Spleen (tissue), 11 donors: ENCODE data around the gene HS6ST2. TPM values are rescaled to one million over a fixed set of nuclear protein-coding genes. Genes with fewer than 3 reads are reported as not detected.

Experiments used
- DNase-seq: peaks from one replicate; pipeline ENCODE4 v3.0.0-alpha.2; 2020
- H3K27ac ChIP-seq, 8 donors: fragments of 200-600 bp; sonication (generic) in 7 of 8; 1 replicate in 4 of 8; 2 replicates in 4 of 8; pipeline versions ENCODE4 v1.5.0 to v1.8.0; 2016 to 2021; ENCODE audit warnings: inconsistent platforms in 4 of 8, mild to moderate bottlenecking in 4 of 8, moderate library complexity in 1 of 8
- H3K27me3 ChIP-seq, 7 donors: fragments of 200-600 bp; sonication (generic) in 6 of 7; replicated peaks in 1 of 7; 1 replicate in 4 of 7; 2 replicates in 3 of 7; pipeline versions ENCODE4 v1.5.0 to v1.8.0; 2016 to 2021; ENCODE audit warnings: inconsistent platforms in 3 of 7, mild to moderate bottlenecking in 1 of 7
- H3K36me3 ChIP-seq, 6 donors: fragments of 200-600 bp; sonication (generic) in 5 of 6; 1 replicate in 4 of 6; 2 replicates in 2 of 6; pipeline versions ENCODE4 v1.5.0 to v1.8.0; 2016 to 2021; ENCODE audit warnings: inconsistent platforms in 2 of 6
- H3K4me1 ChIP-seq, 6 donors: fragments of 200-600 bp; sonication (generic) in 5 of 6; 1 replicate in 3 of 6; 2 replicates in 3 of 6; pipeline versions ENCODE4 v1.5.0 to v1.8.0; 2016 to 2021; ENCODE audit warnings: inconsistent platforms in 3 of 6
- H3K4me3 ChIP-seq, 8 donors: fragments of 200-600 bp; sonication (generic) in 7 of 8; 1 replicate in 4 of 8; 2 replicates in 4 of 8; pipeline versions ENCODE4 v1.5.0 to v1.8.0; 2016 to 2021; ENCODE audit warnings: inconsistent platforms in 4 of 8, mild to moderate bottlenecking in 4 of 8, moderate library complexity in 2 of 8
- H3K9me3 ChIP-seq, 8 donors: fragments of 200-600 bp; sonication (generic) in 7 of 8; 1 replicate in 4 of 8; 2 replicates in 4 of 8; pipeline versions ENCODE4 v1.5.0 to v1.8.0; 2016 to 2021; ENCODE audit warnings: inconsistent platforms in 4 of 8
- CTCF ChIP-seq, 11 experiments: fragments of 200-600 bp in 7 of 11; fragments of 450-650 bp in 4 of 11; sonication (generic) in 4 of 11; IDR thresholded peaks in 8 of 11; conservative IDR thresholded peaks in 3 of 11; 1 replicate in 7 of 11; 2 replicates in 4 of 11; pipeline versions ENCODE4 v1.4.0 to v1.8.0; 2016 to 2021; ENCODE audit warnings: antibody characterized with exemption in 11 of 11, inconsistent platforms in 4 of 11, mild to moderate bottlenecking in 1 of 11
- POLR2A ChIP-seq, 3 donors: fragments of 450-650 bp; IDR thresholded peaks; one replicate each; pipeline ENCODE4 v1.5.1; 2017; ENCODE audit warnings: antibody characterized with exemption in 3 of 3, mild to moderate bottlenecking in 1 of 3
- POLR2AphosphoS5 ChIP-seq, 3 donors: sonication (generic); formaldehyde crosslinking; IDR thresholded peaks; one replicate each; pipeline ENCODE4 v1.5.1; 2017; ENCODE audit warnings: antibody characterized with exemption in 3 of 3
- WGBS, 5 donors: extraction: QIAGEN DNeasy Blood & Tissue Kit in 3 of 5; methylation state at CpG; one replicate each; pipeline versions ENCODE4 v1.1.5 to v1.1.7; 2013 to 2018; 5-methylcytosine and 5-hydroxymethylcytosine counted together
- intact Hi-C: fragments of 100-400 bp; cut with DNase I; formaldehyde crosslinking; loops from one replicate; pipeline ENCODE4 v1.15.0; 2023; ENCODE audit warnings: low total_unique reads
- polyA plus RNA-seq, 3 donors: library from polyadenylated mRNA; stranded (reverse); fragments of 200-250 nt; gene quantifications; one replicate each; pipeline ENCODE4 v1.2.1, GENCODE V29; 2013
- total RNA-seq, 7 donors: library from RNA; depleted of rRNA in 3 of 7; stranded (reverse); fragments of >200 nt in 3 of 7; fragmentation: NEBNext Ultra II Directional in 4 of 7; extraction: Animal tissue kit (Norgen Biotek cat#: 25700) in 4 of 7; gene quantifications; one replicate each; pipeline versions ENCODE4 v1.1.0 to v1.2.1, GENCODE V29; 2016 to 2021
- donor health status: healthy with polysubstance abuse.
- donor health status: DM: no; HTN: no; CAD: no; lungs with moderate emphysema.
- donor health status: DM: no; HTN: no; CAD: no.
- donor health status: Bipolar disorder and iron deficiency.
- donor health status: healthy.
- donor health status: DM: no; HTN: no; CAD: no.
- donor health status: DM: yes; HTN: yes; CAD: no.

Gene HS6ST2
- total and polyA plus RNA-seq, 10 donors: 0.02 to 0.20 (median 0.09) TPM; not detected in 7

- Histone ChIP-seq H3K27ac (no peak overlapping the region), H3K27me3 (peaks cover 0 to 12% (median 0%) of the 10 kb centered on the region in 7 donors), H3K9me3 (no peaks in the 10 kb centered on the region), H3K4me3 (no peak overlapping the region), H3K36me3 (no peaks in the 10 kb centered on the region), H3K4me1 (peaks cover 0 to 3% (median 0%) of the 10 kb centered on the region in 6 donors)
- 40 to 82% (median 58%) methylated on average over 3 of the region's 3 CpGs for WGBS, 5 donors
- intact Hi-C loops: no loop called here
- DNase-seq: no peak
- TF ChIP-seq POLR2AphosphoS5 (IDR thresholded peaks at IDR 0.05) (no peak), POLR2A (IDR thresholded peaks at IDR 0.05) (no peak), CTCF (IDR thresholded peaks at IDR 0.05 in 8 of 11, conservative IDR thresholded peaks at IDR 0.05 in 3 of 11) (no peak)
These were observed 121.3 kb downstream of the HS6ST2 start for GRCh38 chrX:132837126-132837525.

- no peak for TF ChIP-seq POLR2AphosphoS5 (IDR thresholded peaks at IDR 0.05)
- no peak for TF ChIP-seq POLR2A (IDR thresholded peaks at IDR 0.05)
- no peak for DNase-seq
- Histone ChIP-seq H3K9me3 (no peaks in the 10 kb centered on the region), H3K27me3 (peaks cover 0 to 12% (median 0%) of the 10 kb centered on the region in 7 donors), H3K36me3 (no peaks in the 10 kb centered on the region), H3K4me1 (peaks cover 0 to 3% (median 0%) of the 10 kb centered on the region in 6 donors), H3K27ac (no peak overlapping the region), H3K4me3 (no peak overlapping the region)
- intact Hi-C loops: no loop called here
These were observed 122.0 kb downstream of the HS6ST2 start for GRCh38 chrX:132836471-132836870.

DNA sequence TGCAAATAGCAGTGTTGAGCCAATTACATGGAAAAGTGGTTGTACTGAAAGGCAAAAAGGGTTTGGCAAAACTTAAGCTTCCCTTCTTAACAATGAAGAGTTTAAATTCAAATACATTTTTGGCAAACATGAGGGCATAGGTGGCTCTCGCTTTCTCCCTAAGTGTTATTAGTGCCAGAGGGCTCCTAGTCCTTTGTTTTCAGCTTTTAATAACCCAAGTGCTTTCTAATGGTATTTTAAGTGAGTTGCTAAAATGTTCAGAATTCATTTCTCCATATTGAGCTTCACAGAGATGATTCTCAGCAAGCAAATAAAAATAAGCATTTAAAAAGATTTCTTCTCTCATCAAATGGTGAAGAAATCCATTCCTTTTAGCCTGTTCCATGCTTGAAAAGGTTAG is 123.7 kb downstream of the HS6ST2 start:
- intact Hi-C loops: no loop called here
- H3K27ac ChIP-seq: no peak overlapping the region
- H3K4me3 ChIP-seq: no peak overlapping the region
- no peak for DNase-seq
- 61 to 100% (median 85%) methylated on average over 1 of the region's 1 CpG for WGBS, 5 donors
- H3K9me3 ChIP-seq: no peaks in the 10 kb centered on the region
- TF ChIP-seq POLR2AphosphoS5 (IDR thresholded peaks at IDR 0.05) (no peak), CTCF (IDR thresholded peaks at IDR 0.05 in 8 of 11, conservative IDR thresholded peaks at IDR 0.05 in 3 of 11) (no peak), POLR2A (IDR thresholded peaks at IDR 0.05) (no peak)
- H3K4me1 ChIP-seq: peaks cover 0 to 3% (median 0%) of the 10 kb centered on the region in 6 donors
- peaks cover 0 to 12% (median 0%) of the 10 kb centered on the region in 7 donors for H3K27me3 ChIP-seq
- no peaks in the 10 kb centered on the region for H3K36me3 ChIP-seq

- no peak for TF ChIP-seq POLR2A (IDR thresholded peaks at IDR 0.05)
- TF ChIP-seq CTCF (IDR thresholded peaks at IDR 0.05 in 8 of 11, conservative IDR thresholded peaks at IDR 0.05 in 3 of 11): no peak
- no peak for TF ChIP-seq POLR2AphosphoS5 (IDR thresholded peaks at IDR 0.05)
- Histone ChIP-seq H3K27me3 (peaks cover 0 to 12% (median 0%) of the 10 kb centered on the region in 7 donors), H3K27ac (no peak overlapping the region), H3K36me3 (no peaks in the 10 kb centered on the region), H3K4me1 (peaks cover 0 to 3% (median 0%) of the 10 kb centered on the region in 6 donors), H3K9me3 (no peaks in the 10 kb centered on the region), H3K4me3 (no peak overlapping the region)
- WGBS, 5 donors: 68 to 85% (median 72%) methylated on average over 5 of the region's 5 CpGs
- intact Hi-C loops: no loop called here
- no peak for DNase-seq
These were observed 124.3 kb downstream of the HS6ST2 start for GRCh38 chrX:132834109-132834508.

DNA sequence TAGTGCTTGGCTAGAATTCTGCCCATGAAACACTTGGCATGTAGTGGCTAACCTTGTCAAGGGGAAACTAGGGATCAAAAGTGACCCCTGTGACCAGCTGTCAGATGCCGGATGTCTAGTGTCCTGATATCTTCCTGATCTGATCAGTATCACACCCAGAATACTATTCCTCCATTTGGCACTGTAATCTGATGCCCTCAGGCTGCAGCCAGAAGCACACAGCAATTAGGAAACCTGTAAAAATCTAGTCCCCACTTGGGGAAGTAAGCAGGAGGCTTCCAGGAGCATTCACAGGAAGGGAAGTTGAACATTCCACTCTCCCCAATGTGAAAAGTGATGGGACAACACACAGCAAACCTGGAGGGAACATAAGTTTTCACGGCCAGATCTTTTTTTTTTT is 125.1 kb downstream of the HS6ST2 start:
- H3K27ac ChIP-seq: no peak overlapping the region
- intact Hi-C loops: no loop called here
- 51 to 72% (median 59%) methylated on average over 1 to 2 of the region's 2 CpGs for WGBS, 5 donors
- no peak for TF ChIP-seq POLR2A (IDR thresholded peaks at IDR 0.05)
- no peak for TF ChIP-seq CTCF (IDR thresholded peaks at IDR 0.05 in 8 of 11, conservative IDR thresholded peaks at IDR 0.05 in 3 of 11)
- no peak for TF ChIP-seq POLR2AphosphoS5 (IDR thresholded peaks at IDR 0.05)
- H3K27me3 ChIP-seq: peaks cover 0 to 12% (median 0%) of the 10 kb centered on the region in 7 donors
- no peaks in the 10 kb centered on the region for H3K9me3 ChIP-seq
- no peak overlapping the region for H3K4me3 ChIP-seq
- no peaks in the 10 kb centered on the region for H3K36me3 ChIP-seq
- DNase-seq: no peak
- peaks cover 0 to 3% (median 0%) of the 10 kb centered on the region in 6 donors for H3K4me1 ChIP-seq
